GM23338 (cell line): ENCODE results near the gene SKOR1. TPM values are rescaled to one million over a fixed set of nuclear protein-coding genes. Genes with fewer than 3 reads are reported as not detected.

Experiments used
- ATAC-seq: fragments of 200-7000 bp; cut with Tn5 transposase; 3 replicates; pipeline ENCODE4 v1.9.1; 2020
- DNase-seq: peaks from one replicate; pipeline ENCODE4 v3.0.0-alpha.2; 2015; ENCODE audit warnings: low spot score
- H2AFZ ChIP-seq: fragments of 200-600 bp; sonication (generic); 2 replicates; pipeline ENCODE4 v1.8.0; 2016; ENCODE audit warnings: antibody characterized with exemption, mild to moderate bottlenecking, moderate library complexity
- H3F3A ChIP-seq: fragments of 200-600 bp; sonication (generic); replicated peaks from 2 replicates; pipeline ENCODE4 v1.8.0; 2017; ENCODE audit warnings: antibody characterized with exemption, mixed run types, low read depth
- H3K27ac ChIP-seq: fragments of 200-600 bp; sonication (generic); 2 replicates; pipeline ENCODE4 v1.6.1; 2016; ENCODE audit warnings: low read depth
- H3K27me3 ChIP-seq: fragments of 200-600 bp; sonication (generic); 2 replicates; pipeline ENCODE4 v1.8.0; 2016; ENCODE audit warnings: mild to moderate bottlenecking, mixed run types, moderate library complexity; ENCODE audit not compliant: insufficient read depth
- H3K36me3 ChIP-seq: fragments of 200-600 bp; sonication (generic); 2 replicates; pipeline ENCODE4 v1.8.0; 2016; ENCODE audit warnings: mild to moderate bottlenecking; ENCODE audit not compliant: insufficient read depth
- H3K4me1 ChIP-seq: fragments of 200-600 bp; sonication (generic); 2 replicates; pipeline ENCODE4 v1.8.0; 2016; ENCODE audit warnings: mild to moderate bottlenecking, moderate library complexity; ENCODE audit not compliant: insufficient read depth
- H3K4me2 ChIP-seq: fragments of 200-600 bp; sonication (generic); 2 replicates; pipeline ENCODE4 v1.7.1; 2017; ENCODE audit warnings: mixed run types
- H3K4me3 ChIP-seq: fragments of 200-600 bp; sonication (generic); 2 replicates; pipeline ENCODE4 v1.6.1; 2016; ENCODE audit warnings: mixed run types
- H3K79me2 ChIP-seq: fragments of 200-600 bp; sonication (generic); replicated peaks from 2 replicates; pipeline ENCODE4 v1.8.0; 2017; ENCODE audit warnings: mild to moderate bottlenecking; ENCODE audit not compliant: insufficient read depth
- H3K9me2 ChIP-seq: fragments of 200-600 bp; sonication (generic); 2 replicates; pipeline ENCODE4 v1.8.0; 2017; ENCODE audit not compliant: insufficient read depth
- H4K20me1 ChIP-seq: fragments of 200-600 bp; sonication (generic); replicated peaks from 2 replicates; pipeline ENCODE4 v1.8.0; 2017; ENCODE audit warnings: mild to moderate bottlenecking; ENCODE audit not compliant: insufficient read depth
- H3K27ac Mint-ChIP-seq: 2 replicates; pipeline ENCODE4 v1.8.0; 2020; ENCODE audit warnings: inconsistent platforms, mild to moderate bottlenecking, moderate library complexity, mixed read lengths
- H3K27me3 Mint-ChIP-seq: 3 replicates; pipeline ENCODE4 v1.8.0; 2022; ENCODE audit warnings: low read depth, mild to moderate bottlenecking, moderate library complexity, mixed read lengths, inconsistent platforms; ENCODE audit not compliant: insufficient read depth, poor library complexity
- H3K36me3 Mint-ChIP-seq: 3 replicates; pipeline ENCODE4 v1.8.0; 2021; ENCODE audit warnings: low read depth, mild to moderate bottlenecking, inconsistent platforms, moderate library complexity, mixed read lengths
- H3K4me1 Mint-ChIP-seq: 3 replicates; pipeline ENCODE4 v1.8.0; 2020; ENCODE audit warnings: mild to moderate bottlenecking, inconsistent platforms, mixed read lengths
- H3K4me3 Mint-ChIP-seq: 3 replicates; pipeline ENCODE4 v1.8.0; 2021; ENCODE audit warnings: moderate library complexity, mild to moderate bottlenecking, inconsistent platforms, mixed read lengths
- H3K9me3 Mint-ChIP-seq: 3 replicates; pipeline ENCODE4 v1.8.0; 2020; ENCODE audit warnings: moderate library complexity, mild to moderate bottlenecking, inconsistent platforms, mixed read lengths
- CREB1 ChIP-seq: fragments of 250-450 bp; sonication (Bioruptor Pico); IDR thresholded peaks from 2 replicates; pipeline ENCODE4 v1.5.0; 2020; ENCODE audit warnings: low read depth, mild to moderate bottlenecking, moderate library complexity
- EZH2 ChIP-seq: fragments of 200-600 bp; sonication (generic); IDR thresholded peaks from one replicate; pipeline ENCODE4 v1.8.0; 2017; ENCODE audit warnings: antibody characterized with exemption, mild to moderate bottlenecking, low read depth; ENCODE audit not compliant: unreplicated experiment
- EZH2phosphoT487 ChIP-seq: fragments of 200-600 bp; sonication (generic); IDR thresholded peaks from one replicate; pipeline ENCODE4 v1.8.1; 2018; ENCODE audit warnings: antibody characterized with exemption; ENCODE audit not compliant: unreplicated experiment
- JUNB ChIP-seq: IDR thresholded peaks from one replicate; pipeline ENCODE4 v1.6.1; 2016; ENCODE audit warnings: antibody characterized with exemption; ENCODE audit not compliant: unreplicated experiment
- NANOG ChIP-seq: IDR thresholded peaks from 2 replicates; pipeline ENCODE4 v1.6.1; 2016; ENCODE audit warnings: antibody characterized with exemption, borderline replicate concordance
- POLR2AphosphoS5 ChIP-seq: IDR thresholded peaks from 2 replicates; pipeline ENCODE4 v1.6.1; 2016; ENCODE audit warnings: antibody characterized with exemption, low read depth
- STAT1 ChIP-seq: IDR thresholded peaks from one replicate; pipeline ENCODE4 v1.6.1; 2016; ENCODE audit warnings: antibody characterized with exemption; ENCODE audit not compliant: unreplicated experiment
- ZNF114 ChIP-seq: fragments of 250-450 bp; sonication (Bioruptor Pico); IDR thresholded peaks from 2 replicates; pipeline ENCODE4 v1.5.0; 2020; ENCODE audit warnings: mild to moderate bottlenecking, moderate library complexity
- ZNF331 ChIP-seq: fragments of 250-450 bp; sonication (Bioruptor Pico); IDR thresholded peaks from 2 replicates; pipeline ENCODE4 v1.5.0; 2020; ENCODE audit warnings: low read depth, mild to moderate bottlenecking, moderate library complexity
- polyA plus RNA-seq: library from polyadenylated mRNA; unstranded; fragments of >200 nt; fragmentation: Nextera tagmentation; extraction: Ambion mirVana; gene quantifications from 2 replicates; pipeline ENCODE4 v1.2.1, GENCODE V29; 2016
- total RNA-seq: library from RNA; depleted of rRNA; stranded (reverse); fragments of >200 nt; shearing (Covaris generic); gene quantifications from 2 replicates; pipeline ENCODE4 v1.2.3, GENCODE V29; 2014
- TF ChIP-seq, protein P1 (sequence below): IDR thresholded peaks from 2 replicates; pipeline ENCODE4 v1.6.1; 2016; ENCODE audit warnings: antibody characterized with exemption
- TF ChIP-seq, protein P2 (sequence below): IDR thresholded peaks from one replicate; pipeline ENCODE4 v1.6.1; 2018; ENCODE audit warnings: antibody characterized with exemption; ENCODE audit not compliant: unreplicated experiment
- TF ChIP-seq, protein P3 (sequence below), 2 experiments: fragments of 200-600 bp in 1 of 2; sonication (generic) in 1 of 2; conservative IDR thresholded peaks; 2 replicates each; pipeline versions ENCODE4 v1.5.1 to v1.6.1; 2016 to 2017; ENCODE audit warnings: antibody characterized with exemption in 2 of 2, low read depth in 2 of 2, mild to moderate bottlenecking in 2 of 2, moderate library complexity in 1 of 2
- TF ChIP-seq, protein P4 (sequence below): fragments of 250-450 bp; sonication (Bioruptor Pico); IDR thresholded peaks from 2 replicates; pipeline ENCODE4 v1.5.0; 2020; ENCODE audit warnings: mild to moderate bottlenecking, moderate library complexity

The SKOR1 gene
- total and polyA plus RNA-seq, 2 experiments from 2014 or later, result 0.17 TPM; not detected in 1

DNA sequence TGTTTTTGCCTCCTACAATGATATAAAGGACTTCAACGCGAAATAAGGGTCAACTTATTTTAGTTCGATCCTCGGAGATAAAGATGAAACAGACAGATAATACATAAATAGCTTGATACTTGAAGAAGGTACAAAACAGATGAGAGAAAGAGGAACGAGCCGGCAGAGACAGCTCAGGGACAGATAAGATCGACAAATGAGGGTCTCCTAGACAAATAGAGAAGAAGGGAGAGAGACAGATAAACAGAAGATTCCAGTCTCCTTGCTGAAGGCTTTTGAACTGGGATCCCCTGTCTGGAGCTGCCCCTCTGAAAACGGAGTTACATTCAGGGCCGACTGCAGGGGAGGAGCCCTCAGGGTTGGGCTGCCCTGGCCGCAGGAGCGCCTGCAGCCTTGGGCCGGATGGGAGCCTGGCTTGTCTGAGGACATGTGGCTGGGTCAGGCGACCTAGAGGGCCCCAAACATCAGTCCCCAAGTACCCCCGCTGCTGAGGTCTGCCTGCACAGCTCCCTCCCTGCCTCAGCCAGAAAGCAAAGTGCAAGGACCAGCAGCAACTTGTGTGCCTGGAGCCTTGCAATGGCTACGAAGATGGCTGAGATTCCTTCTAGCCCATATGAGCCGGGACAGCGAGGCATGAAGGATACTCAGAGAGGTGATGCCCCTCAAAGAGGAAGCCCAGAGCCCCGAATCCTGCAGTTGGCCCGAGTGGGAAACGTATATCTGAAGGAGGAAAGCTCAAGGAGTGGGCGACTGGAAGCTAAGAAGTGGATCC lies 926 bp upstream of the SKOR1 start:
- Histone ChIP-seq H3K4me1 (peaks cover 59% of the 10 kb centered on the region), H3K4me2 (peak overlapping the region; percentile 75), H2AFZ (no peak overlapping the region), H3K9me2 (no peaks in the 10 kb centered on the region), H3K27me3 (peaks cover 100% of the 10 kb centered on the region), H4K20me1 (peaks cover 7% of the 10 kb centered on the region), H3F3A (peaks cover 14% of the 10 kb centered on the region), H3K36me3 (no peaks in the 10 kb centered on the region), H3K4me3 (peak overlapping the region; percentile 53), H3K79me2 (no peaks in the 10 kb centered on the region), H3K27ac (no peak overlapping the region)
- Mint-ChIP-seq H3K4me1 (peaks cover 52% of the 10 kb centered on the region), H3K36me3 (peaks cover 6% of the 10 kb centered on the region; the same call in 1 of the 3 replicates), H3K27me3 (peaks cover 86% of the 10 kb centered on the region), H3K27ac (no peak overlapping the region), H3K9me3 (peaks cover 11% of the 10 kb centered on the region), H3K4me3 (peak overlapping the region; percentile 76)
- ATAC-seq (no peak), DNase-seq (peak; percentile 47)
- TF ChIP-seq, protein P1, sequence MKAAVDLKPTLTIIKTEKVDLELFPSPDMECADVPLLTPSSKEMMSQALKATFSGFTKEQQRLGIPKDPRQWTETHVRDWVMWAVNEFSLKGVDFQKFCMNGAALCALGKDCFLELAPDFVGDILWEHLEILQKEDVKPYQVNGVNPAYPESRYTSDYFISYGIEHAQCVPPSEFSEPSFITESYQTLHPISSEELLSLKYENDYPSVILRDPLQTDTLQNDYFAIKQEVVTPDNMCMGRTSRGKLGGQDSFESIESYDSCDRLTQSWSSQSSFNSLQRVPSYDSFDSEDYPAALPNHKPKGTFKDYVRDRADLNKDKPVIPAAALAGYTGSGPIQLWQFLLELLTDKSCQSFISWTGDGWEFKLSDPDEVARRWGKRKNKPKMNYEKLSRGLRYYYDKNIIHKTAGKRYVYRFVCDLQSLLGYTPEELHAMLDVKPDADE, result no peak
- TF ChIP-seq ZNF114 (CRISPR knock-in tag) (no peak), EZH2 (peak; percentile 92), POLR2AphosphoS5 (no peak), STAT1 (no peak), JUNB (no peak), CREB1 (CRISPR knock-in tag) (no peak), EZH2phosphoT487 (peak; percentile 15), NANOG (no peak), ZNF331 (CRISPR knock-in tag) (no peak)
- TF ChIP-seq, protein P2, sequence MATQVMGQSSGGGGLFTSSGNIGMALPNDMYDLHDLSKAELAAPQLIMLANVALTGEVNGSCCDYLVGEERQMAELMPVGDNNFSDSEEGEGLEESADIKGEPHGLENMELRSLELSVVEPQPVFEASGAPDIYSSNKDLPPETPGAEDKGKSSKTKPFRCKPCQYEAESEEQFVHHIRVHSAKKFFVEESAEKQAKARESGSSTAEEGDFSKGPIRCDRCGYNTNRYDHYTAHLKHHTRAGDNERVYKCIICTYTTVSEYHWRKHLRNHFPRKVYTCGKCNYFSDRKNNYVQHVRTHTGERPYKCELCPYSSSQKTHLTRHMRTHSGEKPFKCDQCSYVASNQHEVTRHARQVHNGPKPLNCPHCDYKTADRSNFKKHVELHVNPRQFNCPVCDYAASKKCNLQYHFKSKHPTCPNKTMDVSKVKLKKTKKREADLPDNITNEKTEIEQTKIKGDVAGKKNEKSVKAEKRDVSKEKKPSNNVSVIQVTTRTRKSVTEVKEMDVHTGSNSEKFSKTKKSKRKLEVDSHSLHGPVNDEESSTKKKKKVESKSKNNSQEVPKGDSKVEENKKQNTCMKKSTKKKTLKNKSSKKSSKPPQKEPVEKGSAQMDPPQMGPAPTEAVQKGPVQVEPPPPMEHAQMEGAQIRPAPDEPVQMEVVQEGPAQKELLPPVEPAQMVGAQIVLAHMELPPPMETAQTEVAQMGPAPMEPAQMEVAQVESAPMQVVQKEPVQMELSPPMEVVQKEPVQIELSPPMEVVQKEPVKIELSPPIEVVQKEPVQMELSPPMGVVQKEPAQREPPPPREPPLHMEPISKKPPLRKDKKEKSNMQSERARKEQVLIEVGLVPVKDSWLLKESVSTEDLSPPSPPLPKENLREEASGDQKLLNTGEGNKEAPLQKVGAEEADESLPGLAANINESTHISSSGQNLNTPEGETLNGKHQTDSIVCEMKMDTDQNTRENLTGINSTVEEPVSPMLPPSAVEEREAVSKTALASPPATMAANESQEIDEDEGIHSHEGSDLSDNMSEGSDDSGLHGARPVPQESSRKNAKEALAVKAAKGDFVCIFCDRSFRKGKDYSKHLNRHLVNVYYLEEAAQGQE, result peak; percentile 37
- TF ChIP-seq, protein P3, sequence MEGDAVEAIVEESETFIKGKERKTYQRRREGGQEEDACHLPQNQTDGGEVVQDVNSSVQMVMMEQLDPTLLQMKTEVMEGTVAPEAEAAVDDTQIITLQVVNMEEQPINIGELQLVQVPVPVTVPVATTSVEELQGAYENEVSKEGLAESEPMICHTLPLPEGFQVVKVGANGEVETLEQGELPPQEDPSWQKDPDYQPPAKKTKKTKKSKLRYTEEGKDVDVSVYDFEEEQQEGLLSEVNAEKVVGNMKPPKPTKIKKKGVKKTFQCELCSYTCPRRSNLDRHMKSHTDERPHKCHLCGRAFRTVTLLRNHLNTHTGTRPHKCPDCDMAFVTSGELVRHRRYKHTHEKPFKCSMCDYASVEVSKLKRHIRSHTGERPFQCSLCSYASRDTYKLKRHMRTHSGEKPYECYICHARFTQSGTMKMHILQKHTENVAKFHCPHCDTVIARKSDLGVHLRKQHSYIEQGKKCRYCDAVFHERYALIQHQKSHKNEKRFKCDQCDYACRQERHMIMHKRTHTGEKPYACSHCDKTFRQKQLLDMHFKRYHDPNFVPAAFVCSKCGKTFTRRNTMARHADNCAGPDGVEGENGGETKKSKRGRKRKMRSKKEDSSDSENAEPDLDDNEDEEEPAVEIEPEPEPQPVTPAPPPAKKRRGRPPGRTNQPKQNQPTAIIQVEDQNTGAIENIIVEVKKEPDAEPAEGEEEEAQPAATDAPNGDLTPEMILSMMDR (conservative IDR thresholded peaks at IDR 0.05; ENCODE audit: low read depth in 2 of 2), result no peak
- TF ChIP-seq, protein P4, sequence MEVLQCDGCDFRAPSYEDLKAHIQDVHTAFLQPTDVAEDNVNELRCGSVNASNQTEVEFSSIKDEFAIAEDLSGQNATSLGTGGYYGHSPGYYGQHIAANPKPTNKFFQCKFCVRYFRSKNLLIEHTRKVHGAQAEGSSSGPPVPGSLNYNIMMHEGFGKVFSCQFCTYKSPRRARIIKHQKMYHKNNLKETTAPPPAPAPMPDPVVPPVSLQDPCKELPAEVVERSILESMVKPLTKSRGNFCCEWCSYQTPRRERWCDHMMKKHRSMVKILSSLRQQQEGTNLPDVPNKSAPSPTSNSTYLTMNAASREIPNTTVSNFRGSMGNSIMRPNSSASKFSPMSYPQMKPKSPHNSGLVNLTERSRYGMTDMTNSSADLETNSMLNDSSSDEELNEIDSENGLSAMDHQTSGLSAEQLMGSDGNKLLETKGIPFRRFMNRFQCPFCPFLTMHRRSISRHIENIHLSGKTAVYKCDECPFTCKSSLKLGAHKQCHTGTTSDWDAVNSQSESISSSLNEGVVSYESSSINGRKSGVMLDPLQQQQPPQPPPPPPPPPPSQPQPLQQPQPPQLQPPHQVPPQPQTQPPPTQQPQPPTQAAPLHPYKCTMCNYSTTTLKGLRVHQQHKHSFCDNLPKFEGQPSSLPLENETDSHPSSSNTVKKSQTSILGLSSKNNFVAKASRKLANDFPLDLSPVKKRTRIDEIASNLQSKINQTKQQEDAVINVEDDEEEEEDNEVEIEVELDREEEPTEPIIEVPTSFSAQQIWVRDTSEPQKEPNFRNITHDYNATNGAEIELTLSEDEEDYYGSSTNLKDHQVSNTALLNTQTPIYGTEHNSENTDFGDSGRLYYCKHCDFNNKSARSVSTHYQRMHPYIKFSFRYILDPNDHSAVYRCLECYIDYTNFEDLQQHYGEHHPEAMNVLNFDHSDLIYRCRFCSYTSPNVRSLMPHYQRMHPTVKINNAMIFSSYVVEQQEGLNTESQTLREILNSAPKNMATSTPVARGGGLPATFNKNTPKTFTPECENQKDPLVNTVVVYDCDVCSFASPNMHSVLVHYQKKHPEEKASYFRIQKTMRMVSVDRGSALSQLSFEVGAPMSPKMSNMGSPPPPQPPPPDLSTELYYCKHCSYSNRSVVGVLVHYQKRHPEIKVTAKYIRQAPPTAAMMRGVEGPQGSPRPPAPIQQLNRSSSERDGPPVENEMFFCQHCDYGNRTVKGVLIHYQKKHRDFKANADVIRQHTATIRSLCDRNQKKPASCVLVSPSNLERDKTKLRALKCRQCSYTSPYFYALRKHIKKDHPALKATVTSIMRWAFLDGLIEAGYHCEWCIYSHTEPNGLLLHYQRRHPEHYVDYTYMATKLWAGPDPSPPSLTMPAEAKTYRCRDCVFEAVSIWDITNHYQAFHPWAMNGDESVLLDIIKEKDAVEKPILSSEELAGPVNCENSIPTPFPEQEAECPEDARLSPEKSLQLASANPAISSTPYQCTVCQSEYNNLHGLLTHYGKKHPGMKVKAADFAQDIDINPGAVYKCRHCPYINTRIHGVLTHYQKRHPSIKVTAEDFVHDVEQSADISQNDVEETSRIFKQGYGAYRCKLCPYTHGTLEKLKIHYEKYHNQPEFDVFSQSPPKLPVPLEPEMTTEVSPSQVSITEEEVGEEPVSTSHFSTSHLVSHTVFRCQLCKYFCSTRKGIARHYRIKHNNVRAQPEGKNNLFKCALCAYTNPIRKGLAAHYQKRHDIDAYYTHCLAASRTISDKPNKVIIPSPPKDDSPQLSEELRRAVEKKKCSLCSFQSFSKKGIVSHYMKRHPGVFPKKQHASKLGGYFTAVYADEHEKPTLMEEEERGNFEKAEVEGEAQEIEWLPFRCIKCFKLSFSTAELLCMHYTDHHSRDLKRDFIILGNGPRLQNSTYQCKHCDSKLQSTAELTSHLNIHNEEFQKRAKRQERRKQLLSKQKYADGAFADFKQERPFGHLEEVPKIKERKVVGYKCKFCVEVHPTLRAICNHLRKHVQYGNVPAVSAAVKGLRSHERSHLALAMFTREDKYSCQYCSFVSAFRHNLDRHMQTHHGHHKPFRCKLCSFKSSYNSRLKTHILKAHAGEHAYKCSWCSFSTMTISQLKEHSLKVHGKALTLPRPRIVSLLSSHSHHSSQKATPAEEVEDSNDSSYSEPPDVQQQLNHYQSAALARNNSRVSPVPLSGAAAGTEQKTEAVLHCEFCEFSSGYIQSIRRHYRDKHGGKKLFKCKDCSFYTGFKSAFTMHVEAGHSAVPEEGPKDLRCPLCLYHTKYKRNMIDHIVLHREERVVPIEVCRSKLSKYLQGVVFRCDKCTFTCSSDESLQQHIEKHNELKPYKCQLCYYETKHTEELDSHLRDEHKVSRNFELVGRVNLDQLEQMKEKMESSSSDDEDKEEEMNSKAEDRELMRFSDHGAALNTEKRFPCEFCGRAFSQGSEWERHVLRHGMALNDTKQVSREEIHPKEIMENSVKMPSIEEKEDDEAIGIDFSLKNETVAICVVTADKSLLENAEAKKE (CRISPR knock-in tag), result no peak
